Suprapubic skin (tissue), 3 donors: ENCODE data around the gene SPRN.

Experiments
- CTCF ChIP-seq, 2 donors: fragments of 200-600 bp in 1 of 2; fragments of 450-650 bp in 1 of 2; sonication (generic) in 1 of 2; IDR thresholded peaks; one replicate each; pipeline ENCODE4 v1.5.1; 2016 to 2019; ENCODE audit warnings: antibody characterized with exemption in 2 of 2, mild to moderate bottlenecking in 1 of 2, moderate library complexity in 1 of 2
- EP300 ChIP-seq: sonication (generic); formaldehyde crosslinking; IDR thresholded peaks from one replicate; pipeline ENCODE4 v1.6.1; 2017; ENCODE audit warnings: antibody characterized with exemption
- POLR2A ChIP-seq, 2 donors: fragments of 450-650 bp; IDR thresholded peaks; one replicate each; pipeline ENCODE4 v1.6.1; 2017; ENCODE audit warnings: antibody characterized with exemption in 2 of 2, mild to moderate bottlenecking in 2 of 2, moderate library complexity in 2 of 2

- TF ChIP-seq CTCF (IDR thresholded peaks at IDR 0.05) (no peak), EP300 (no peak), POLR2A (IDR thresholded peaks at IDR 0.05) (no peak)
These were observed 20.9 kb upstream of the SPRN start for GRCh38 chr10:133445268-133445732.
